HG03060 (cell line): ENCODE results near the gene PARD3.
A peak's percentile ranks its signal among the peaks of the same experiment; 100 is the strongest.

Experiments
- ATAC-seq: cut with Tn5 transposase; IDR thresholded peaks from one replicate; pipeline ENCODE4 v1.9.1; 2021; ENCODE audit warnings: low read depth, moderate number of reproducible peaks; ENCODE audit not compliant: unreplicated experiment

The PARD3 gene

DNA sequence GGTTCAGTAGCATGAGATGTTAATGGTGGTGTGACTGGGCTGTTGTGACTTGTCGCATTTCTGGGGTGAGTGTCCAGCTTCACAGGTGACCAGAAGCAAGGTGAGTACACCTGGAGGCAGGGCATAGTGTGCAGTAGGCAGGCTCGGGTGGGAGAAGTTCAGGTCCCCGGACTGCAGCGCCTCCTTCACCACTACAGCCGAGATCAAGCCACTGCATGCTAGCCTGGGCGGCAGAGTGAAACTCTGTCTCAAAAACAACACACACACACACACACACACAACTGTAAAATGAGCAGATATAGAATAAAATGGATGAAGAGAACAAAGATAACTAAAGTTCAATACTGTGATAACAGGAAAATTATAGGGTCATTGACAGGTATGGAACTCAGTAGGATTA, 11.1 kb upstream of the PARD3 start:
- ATAC-seq = no peak

DNA sequence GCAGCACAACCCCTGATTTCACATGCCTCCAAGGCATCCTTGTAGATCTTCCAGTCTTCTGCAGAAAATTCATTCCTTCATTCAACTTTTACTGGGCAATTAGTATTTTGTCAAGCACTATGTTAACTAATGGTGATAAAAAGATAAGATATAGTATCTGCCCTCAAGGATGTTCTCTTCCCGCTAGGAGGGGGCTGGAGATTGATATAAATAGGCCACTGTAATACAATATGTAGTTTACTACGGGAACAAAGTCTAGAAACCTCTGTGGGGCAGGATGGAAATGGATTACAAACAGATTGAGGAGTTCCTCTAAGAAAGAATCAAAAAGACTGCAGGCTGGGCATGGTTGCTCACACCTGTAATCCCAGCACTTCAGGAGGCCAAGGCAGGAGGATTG, 10.3 kb upstream of the PARD3 start:
- no peak for ATAC-seq

DNA sequence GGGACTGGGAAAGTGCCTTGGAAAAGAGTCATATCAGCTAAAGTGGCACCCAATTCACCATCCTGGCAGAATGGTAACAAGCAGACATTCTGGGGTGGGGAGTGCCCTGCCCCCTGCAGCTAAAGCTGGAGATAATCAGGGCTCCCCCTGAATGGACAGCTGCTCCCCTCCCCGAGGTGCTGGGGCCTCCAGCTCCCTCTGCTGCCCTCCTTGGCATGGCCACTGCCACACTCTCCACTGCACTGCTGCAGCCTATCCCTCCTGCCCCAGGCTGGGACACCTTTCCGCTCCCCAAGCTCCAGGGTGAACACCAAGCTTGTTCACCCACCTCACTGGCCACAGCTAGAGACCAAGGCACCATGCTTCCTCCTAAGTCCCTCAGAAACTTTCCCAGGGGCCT, 9.8 kb upstream of the PARD3 start:
- no peak for ATAC-seq

DNA sequence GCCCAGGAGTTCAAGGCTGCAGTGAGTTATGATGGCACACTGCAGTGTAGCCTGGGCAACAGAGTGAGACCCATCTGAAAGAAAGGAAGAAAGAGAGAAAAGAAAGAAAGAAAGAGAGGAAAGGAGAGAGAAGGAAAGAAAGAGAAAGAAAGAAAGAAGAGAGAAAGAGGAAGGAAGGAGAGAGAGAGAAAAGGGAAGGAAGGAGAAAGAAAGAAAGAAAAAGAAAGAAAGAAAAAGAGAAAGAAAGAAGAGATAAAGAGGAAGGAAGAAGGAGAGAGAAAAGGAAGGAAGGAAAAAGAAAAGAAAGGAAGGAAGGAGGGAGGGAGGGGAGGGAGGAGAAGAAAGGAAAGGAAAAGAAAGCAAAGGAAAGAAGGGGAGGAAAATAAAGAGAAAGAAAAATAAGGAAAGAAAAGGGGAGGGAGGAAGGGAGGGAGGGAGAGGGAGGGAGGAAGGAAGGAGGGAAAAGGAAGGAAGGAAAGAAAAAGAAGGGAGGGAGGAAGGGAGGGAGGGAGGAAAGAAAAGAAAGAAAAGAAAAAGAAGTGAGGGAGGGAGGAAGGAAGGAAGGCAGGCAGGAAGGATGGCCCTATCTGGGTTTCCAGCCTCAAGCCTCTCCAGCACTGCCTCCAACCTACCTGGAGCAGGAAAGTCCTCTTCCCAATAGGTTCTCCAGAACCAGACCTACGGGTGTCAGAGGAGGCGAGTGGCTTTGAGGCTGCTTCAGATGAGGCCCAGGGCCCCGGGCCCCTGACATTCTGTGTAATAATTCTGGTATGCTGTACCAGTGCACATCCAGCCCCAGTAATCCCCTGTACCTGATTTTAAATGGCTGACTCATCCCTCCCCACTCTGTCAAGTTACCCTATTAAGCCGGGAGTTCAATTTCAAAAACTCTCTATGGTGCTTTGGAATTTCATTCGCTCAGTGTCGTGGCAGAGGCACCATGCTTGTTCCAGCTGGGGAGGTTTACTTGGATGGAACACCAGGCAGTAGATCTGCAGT, 6.8 kb upstream of the PARD3 start:
- no peak for ATAC-seq

DNA sequence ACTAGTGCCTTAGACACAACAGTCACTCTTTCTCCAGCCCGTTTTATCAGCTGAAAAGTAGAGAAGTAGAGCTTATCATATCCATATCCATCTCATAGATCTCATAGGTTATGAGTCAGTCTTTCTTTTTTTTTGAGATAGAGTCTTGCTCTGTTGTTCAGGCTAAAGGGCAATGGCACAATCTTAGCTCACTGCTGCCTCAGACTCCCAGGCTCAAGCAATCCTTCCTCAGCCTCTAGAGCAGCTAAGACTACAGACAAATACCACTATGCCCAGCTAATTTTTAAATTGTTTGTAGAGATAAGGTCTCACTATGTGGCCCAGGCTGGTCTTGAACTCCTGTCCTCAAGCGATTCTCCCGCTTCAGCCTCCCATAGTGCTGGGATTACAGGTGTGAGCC, 2.5 kb upstream of the PARD3 start:
- ATAC-seq = no peak

DNA sequence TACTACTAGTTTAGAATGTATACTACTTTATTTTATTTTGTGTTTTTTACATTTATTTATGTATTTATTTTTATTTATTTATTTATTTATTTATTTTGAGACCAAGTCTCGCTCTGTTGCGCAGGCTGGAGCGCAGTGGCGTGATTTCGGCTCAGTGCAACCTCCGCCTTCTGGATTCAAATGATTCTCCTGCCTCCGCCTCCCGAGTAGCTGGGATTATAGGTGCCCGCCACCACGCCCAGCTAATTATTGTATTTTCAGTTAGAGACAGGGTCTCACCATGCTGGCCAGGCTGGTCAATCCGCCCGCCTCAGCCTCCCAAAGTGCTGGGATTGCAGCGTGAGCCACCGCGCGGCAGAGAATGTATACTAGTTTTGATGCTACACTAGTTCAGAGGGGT, 2.0 kb upstream of the PARD3 start:
- ATAC-seq = no peak

DNA sequence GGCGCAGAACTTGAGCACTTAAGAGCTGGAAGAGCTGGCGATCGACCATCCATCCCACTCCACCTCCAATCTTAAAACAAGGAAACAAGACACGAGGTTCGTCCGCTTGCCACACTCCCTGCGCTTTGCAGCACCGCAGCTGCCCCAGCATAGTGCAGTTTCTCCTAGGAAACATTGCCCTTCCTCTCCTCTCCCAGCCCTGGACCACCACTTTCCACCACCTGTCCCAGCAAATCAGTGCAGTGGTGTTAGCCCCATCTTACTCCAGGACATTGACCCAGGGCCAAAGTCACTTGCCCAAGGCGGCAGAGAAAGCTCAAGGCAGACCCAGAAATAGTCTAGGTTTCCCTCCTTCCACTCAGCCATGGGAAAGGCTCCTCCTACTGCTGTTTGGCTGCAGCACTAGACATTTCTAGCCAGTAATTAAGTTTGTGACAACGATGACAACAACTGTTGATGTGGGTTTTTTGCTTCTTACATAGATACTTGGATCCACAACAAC, 1.5 kb upstream of the PARD3 start:
- ATAC-seq = no peak

DNA sequence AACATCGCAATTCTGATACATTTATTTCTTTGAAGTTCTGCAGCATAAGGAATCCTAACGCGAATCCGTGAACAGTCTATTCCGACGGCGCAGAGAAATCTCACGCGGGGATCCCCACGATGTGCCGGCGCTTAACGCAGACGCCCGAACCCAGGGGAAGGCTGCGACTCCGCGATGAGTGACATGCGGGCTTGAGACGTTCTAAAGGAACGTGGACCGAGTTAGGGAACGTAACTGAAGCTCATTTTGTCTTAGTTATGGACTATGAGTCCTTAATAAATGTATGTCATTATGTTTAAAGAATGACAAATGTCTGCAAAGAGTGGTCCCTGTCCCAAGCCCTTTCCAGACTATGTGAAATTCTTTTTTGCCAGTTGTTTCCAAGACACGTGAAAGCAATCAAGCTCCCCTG, 995 bp upstream of the PARD3 start:
- no peak for ATAC-seq

DNA sequence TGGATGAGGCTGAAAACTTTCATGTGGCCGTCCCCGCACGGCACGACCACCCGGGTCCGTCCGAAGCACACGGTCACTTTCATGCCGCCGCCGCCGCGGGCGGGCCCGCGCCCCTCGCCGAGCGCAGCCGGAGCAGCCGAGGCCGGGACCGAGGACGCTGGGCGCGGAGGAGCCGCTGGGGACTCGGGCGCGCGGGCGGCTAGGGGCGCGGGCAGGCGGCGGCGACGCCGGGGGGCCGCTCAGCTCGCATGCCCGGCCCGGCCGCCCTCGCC, 247 bp downstream of the PARD3 start:
- ATAC-seq = no peak

DNA sequence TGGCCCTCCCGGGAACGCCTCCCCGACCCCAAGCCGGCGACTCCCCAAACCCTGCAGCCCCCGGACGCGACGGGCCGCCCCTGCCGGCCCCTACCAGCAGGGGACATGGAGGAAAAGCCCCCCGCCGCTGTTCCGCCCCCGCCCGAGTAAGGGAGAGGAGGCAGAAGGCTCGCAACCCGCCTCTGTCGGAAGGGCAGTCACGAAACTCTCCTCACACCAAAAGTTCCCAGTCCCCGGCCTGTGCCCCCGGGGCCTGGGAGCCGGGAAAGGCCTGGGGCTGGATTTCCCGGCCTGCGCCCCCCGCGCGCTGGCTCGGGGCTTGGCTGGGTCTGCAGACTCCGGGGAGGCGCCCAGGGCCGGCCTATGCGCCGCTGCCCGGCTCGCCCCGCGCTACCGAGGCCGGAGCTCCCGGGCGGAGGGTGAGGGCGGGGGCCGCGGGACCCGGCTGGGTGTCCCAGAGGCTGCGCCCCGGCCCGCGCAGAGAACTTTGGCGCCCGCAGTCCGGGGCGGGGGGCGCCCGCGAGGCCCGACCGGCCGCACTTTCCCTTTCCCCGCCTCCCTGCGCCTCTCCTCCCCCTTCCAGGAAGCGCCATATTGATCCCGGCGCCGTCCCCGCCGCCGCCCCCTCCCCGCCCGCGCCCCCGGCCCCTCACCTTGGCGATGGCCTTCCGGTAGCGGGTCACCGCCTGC, 728 bp downstream of the PARD3 start:
- no peak for ATAC-seq

DNA sequence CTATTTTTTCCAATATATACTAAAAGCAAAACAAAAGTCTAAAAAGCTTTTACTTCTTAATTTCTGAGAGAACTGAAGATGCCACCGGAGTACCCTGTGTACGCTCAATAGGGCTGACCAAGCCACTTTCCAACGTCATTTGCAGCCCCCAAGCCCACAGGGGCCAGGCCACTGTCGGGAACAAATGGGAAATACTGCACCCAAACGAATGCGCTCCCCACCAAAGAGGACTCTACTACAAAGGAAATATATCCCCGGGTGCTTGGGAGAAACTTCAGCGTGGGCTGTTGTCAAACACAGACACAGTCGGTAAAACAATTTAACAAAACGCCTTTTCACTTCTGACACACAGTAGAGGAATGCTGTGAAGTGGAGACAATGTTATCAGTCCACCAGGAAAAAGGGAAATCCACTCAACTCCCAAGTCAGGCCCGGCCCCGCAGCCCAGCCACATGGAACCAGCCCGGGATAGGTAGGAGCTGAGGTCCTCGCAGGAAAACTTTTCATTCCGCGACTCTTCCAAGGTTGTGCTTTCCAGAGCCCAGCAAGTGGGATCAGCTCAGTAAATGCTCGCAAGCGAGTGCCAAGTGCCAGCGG, 1.4 kb downstream of the PARD3 start:
- ATAC-seq = no peak

DNA sequence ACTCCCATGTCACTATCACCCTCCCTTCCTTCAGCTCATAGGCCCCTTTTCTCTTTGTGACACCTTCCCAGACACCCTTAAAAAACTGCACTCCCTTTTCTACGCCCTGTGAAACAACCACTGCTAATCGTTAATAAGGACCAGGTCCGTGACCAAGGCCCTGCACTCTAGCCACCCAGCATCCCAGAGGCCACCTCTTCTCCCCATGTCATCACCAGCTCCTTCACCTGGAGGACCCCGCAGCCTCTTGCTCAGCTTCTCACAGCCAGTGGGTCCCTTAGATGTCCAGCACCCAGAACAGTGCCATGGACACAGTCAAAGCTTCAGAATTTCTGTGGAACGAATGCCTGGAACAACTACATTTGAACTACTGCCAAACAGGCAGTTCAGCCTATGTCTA, 2.3 kb downstream of the PARD3 start:
- no peak for ATAC-seq

DNA sequence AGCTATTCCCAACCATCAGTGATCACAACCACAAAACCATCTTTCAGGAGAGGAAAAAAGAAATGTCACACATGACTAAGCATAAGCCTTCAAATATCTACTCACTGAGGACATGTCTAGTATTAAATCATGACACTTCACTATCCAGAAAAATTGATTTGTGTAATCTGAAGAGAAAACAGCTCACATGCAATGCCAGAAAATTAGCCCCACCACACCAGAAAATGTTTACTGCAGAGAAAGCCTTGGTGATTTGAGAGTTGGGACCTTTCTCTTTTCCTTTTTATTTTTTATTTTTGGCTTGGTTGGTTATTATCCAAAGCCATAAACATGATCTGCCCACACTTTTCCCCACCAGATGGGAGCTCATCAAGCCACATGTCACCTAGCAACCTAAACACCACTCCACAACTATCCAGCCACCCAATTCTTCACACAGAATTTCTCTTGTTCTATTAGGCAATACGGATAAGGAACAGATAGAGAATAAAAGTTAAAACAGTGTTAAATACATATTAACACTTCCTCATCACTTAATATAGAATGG, 3.1 kb downstream of the PARD3 start:
- ATAC-seq = no peak

DNA sequence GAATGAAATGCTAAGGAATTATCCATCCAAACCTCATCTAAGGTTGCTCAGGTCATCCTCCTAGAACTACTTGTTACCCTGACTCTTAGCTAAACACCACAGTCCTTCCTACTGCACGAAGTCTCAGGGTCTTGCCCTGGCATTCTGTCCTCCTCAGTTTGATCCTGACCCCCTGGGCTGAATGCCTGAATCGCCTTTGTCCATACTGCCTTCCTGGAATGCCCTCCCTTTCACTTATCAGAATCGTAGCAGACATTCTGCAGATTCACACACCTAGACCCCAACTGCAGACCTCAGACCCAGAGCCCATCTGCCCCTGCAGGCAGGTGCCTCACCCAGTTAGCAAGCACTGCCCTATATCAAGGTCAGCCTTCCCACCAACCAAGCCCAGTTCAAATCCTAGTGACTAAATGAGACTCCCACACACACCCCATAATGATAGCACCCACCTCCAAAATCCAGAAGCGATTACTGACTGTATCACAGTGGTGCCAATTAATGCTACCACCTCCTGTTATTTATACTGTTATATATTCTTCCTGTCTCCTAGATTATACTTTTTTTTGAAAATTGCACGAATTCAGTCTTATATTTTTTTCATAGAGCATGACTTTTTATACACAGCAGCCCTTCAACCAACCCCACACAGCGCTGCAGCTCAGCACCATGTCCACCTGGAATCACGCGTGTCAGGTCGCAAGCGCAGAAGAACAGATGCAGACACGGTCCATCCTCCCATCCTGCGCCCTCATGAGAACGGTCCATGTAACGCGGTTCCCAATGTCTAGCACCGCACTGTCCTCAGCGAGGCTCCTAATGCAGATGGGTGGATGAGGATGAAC, 3.7 kb downstream of the PARD3 start:
- no peak for ATAC-seq

DNA sequence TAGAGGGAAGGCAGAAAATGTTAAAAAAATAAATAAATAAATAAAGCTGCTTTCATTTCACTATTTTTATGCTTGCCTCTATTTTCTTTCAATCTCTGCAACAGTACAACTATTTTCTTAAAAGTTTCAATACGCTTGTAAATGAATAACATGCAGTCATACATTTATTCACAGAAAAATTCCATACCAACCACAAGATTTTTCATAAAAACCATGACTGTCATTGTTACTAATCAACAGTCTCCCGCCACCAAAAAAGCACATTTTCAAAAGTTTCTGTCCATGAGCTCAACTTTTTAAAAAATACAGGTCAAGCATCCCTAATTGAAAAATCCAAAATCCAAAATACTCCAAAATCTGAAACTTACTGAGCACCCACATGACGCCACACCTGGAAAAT, 5.3 kb downstream of the PARD3 start:
- ATAC-seq = peak; percentile 23

DNA sequence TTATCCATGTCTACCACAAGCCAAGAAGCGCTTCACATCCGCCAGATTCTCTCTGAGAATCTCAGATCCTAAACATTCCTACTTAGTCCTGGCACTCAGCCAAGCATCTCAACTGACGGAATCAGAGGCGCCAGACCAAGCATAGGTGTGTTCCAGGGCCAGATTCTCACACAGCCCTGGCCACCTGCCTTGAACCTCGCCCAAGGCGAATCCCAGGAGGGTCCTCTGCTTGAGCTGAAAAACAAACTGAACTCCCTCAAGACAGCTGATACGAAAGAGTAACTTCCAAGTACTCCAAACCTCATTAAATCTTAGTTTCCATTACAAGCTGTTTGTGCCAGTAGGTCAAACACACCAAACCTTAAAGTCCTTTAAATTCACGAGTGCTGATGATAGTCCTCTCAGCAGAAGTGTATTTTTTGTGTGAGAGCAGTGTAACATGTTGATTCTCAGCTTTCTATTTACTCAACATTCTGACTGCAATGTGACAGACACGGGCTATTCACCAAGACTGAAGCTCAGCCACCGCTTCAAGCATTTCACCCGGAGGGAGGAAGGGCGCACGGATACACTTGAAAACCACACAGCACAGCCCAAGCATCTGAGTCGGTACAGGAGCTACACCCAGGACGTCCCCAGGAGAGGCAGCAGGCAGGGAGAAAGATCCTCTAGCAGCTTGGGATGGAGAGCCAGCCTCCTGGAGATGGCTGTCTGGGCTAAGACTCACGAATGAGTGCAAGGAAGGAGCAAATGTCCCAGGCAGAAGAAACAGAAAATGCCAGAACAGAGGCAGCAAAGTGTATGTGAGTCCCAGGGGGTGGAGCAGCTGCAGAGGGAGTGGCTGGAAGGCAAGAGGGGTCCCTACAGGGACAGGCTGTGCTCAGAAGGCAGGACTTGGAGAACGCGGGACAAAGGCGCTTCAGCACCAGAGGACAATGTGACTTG, 6.0 kb downstream of the PARD3 start:
- peak; percentile 30 for ATAC-seq

DNA sequence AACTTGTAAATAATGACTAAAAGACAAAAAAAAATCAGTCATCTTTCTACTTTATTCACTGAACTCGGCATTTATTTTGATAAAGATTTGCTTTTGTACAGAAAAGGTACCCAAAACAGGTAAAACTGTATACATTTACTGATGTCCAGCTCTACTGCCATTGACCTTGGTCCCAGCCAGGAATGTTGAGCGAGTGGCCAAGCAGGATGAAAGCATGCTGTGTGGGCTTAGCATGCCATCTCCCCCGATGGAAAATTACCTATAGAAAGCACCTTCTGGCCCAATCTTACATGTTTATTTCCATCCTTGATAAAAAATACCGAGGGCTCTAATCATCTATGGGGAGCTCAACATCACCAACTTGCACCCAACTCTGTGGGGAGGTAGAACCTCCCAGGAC, 6.8 kb downstream of the PARD3 start:
- no peak for ATAC-seq

DNA sequence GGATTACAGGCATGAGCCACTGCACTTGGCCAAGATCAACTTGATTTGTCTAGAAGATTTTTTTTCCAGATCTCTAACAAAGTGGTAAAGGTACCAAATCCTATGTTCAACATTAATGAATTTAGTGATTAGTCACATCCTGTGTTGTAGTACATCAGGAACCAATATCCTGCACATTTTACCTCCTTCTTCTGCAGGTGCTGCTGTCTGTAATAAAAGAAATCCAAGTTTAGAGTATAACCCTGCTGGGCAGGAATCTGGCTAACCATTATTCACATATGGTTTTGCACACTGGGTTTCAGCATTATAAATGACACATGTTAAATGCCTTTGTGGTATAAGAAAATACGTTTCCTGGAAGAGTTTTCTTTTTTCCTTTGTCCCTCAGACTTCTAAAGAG, 10.8 kb downstream of the PARD3 start:
- no peak for ATAC-seq

DNA sequence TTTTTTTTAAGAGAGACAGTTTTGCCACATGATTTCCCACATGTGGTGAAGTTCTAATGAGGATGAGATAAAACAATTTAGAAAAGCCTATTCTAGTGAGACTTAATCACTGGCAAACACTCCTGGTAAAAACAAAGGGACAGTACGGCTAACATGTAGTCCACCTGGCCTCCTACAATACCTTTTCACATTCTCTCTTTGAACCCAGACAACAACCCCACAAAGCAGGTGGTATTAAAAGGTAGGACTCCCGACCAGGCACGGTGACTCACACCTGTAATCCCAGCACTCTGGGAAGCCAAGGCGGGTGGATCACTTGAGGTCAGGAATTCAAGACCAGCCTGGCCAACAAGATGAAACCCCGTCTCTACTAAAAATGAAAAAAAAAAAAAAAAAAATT, 12.4 kb downstream of the PARD3 start:
- ATAC-seq = no peak
